ENCODE measurements around the gene PIN1.

The PIN1 gene

GRCh38 chr19:9857076-9857721, 22.1 kb downstream of the PIN1 start:
- DNase-seq: no peak

GRCh38 chr19:9857920-9858746, 23.0 kb downstream of the PIN1 start:
- DNase-seq: no peak

- no peak for DNase-seq
Observed at GRCh38 chr19:9858766-9859165, 23.6 kb downstream of the PIN1 start.

- no peak for DNase-seq
Observed at GRCh38 chr19:9860407-9860806, 25.3 kb downstream of the PIN1 start.

GRCh38 chr19:9861503-9861902, 26.4 kb downstream of the PIN1 start:
- DNase-seq: no peak

GRCh38 chr19:9862938-9863337, 27.8 kb downstream of the PIN1 start:
- DNase-seq: no peak

- no peak for DNase-seq
Observed at GRCh38 chr19:9863759-9864158, 28.6 kb downstream of the PIN1 start.

GRCh38 chr19:9865732-9866501, 30.8 kb downstream of the PIN1 start:
- DNase-seq: no peak

- DNase-seq: no peak
Observed at GRCh38 chr19:9868983-9869617, 34.0 kb downstream of the PIN1 start.

- DNase-seq: no peak
Observed at GRCh38 chr19:9871626-9872338, 36.7 kb downstream of the PIN1 start.

GRCh38 chr19:9872618-9873242, 37.6 kb downstream of the PIN1 start:
- no peak for DNase-seq

- no peak for DNase-seq
Observed at GRCh38 chr19:9875031-9875627, 40.0 kb downstream of the PIN1 start.

- no peak for DNase-seq
Observed at GRCh38 chr19:9875796-9876195, 40.7 kb downstream of the PIN1 start.

GRCh38 chr19:9877780-9878510, 42.8 kb downstream of the PIN1 start:
- DNase-seq: peak; percentile 79

- DNase-seq: peak; percentile 14
Observed at GRCh38 chr19:9878511-9879196, 43.5 kb downstream of the PIN1 start.

- DNase-seq: no peak
Observed at GRCh38 chr19:9881720-9882119, 46.6 kb downstream of the PIN1 start.

GRCh38 chr19:9883231-9883758, 48.2 kb downstream of the PIN1 start:
- peak; percentile 25 for DNase-seq

- DNase-seq: peak; percentile 12
Observed at GRCh38 chr19:9883764-9884163, 48.6 kb downstream of the PIN1 start.

GRCh38 chr19:9885077-9885552, 50.0 kb downstream of the PIN1 start:
- peak; percentile 59 for DNase-seq

Measured in fibroblast of skin of right quadriceps (primary cell).